ENCODE results near the gene PHRF1.

The PHRF1 gene

DNA sequence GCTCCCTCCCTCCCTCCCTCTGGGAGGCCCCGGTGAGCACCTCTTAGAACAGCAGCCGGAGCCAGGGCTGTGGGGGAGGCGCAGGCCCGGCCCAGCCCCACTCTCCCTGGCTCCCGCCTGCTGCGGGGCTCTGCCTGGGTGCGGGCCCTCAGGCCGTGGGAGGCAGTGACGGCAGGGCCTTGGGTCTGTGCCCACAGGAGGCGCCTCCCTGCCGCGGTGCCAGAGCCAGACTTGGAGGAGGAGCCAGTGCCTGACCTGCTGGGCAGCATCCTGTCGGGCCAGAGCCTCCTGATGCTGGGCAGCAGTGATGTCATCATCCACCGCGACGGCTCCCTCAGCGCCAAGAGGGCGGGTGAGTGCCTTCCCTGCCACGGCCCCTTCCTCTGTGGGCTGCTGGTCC lies 30.0 kb downstream of the PHRF1 start:
- Histone ChIP-seq H3K4me1 (ENCODE audit: control insufficient read depth, insufficient read depth, low read length, unreplicated experiment) (no peaks in the 10 kb centered on the region), H2AFZ (ENCODE audit: low read length, unreplicated experiment) (no peak overlapping the region), H3K4me3 (ENCODE audit: low read depth, low read length) (no peak overlapping the region), H3K79me2 (ENCODE audit: control insufficient read depth, insufficient read depth, low read length, unreplicated experiment) (peaks cover 5% of the 10 kb centered on the region), H3K27ac (ENCODE audit: low read depth, low read length) (peak overlapping the region; percentile 12; the same call in 1 of the 2 replicates), H3K36me3 (ENCODE audit: insufficient read depth, low read length) (peaks cover 21% of the 10 kb centered on the region; the same call in 1 of the 2 replicates), H3K27me3 (ENCODE audit: insufficient read depth, low read length) (no peaks in the 10 kb centered on the region)

DNA sequence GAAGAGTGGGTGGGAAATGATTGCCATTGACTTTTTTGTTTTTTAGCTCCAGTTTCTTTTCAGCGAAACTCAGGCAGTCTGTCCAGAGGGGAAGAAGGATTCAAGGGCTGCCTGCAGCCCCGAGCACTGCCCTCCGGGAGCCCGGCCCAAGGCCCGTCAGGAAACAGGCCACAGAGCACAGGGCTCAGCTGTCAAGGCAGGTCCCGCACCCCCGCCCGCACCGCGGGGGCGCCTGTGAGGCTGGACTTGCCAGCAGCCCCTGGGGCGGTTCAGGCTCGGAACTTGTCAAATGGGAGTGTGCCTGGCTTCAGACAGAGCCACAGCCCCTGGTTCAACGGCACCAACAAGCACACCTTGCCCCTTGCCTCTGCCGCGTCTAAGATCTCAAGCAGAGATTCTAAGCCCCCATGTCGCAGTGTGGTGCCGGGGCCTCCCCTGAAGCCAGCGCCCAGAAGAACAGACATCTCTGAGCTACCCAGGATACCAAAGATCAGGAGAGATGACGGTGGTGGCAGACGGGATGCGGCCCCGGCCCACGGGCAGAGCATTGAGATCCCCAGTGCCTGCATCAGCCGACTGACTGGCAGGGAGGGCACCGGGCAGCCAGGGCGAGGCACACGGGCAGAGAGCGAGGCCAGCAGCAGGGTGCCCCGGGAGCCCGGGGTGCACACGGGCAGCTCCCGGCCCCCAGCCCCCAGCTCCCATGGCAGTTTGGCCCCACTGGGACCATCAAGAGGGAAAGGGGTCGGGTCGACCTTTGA lies 30.9 kb downstream of the PHRF1 start:
- H3K4me1 ChIP-seq (ENCODE audit: control insufficient read depth, insufficient read depth, low read length, unreplicated experiment), result no peaks in the 10 kb centered on the region
- H3K36me3 ChIP-seq (ENCODE audit: insufficient read depth, low read length), result peaks cover 21% of the 10 kb centered on the region; the same call in 1 of the 2 replicates
- peaks cover 5% of the 10 kb centered on the region for H3K79me2 ChIP-seq (ENCODE audit: control insufficient read depth, insufficient read depth, low read length, unreplicated experiment)
- no peak overlapping the region for H2AFZ ChIP-seq (ENCODE audit: low read length, unreplicated experiment)
- H3K4me3 ChIP-seq (ENCODE audit: low read depth, low read length), result no peak overlapping the region
- no peaks in the 10 kb centered on the region for H3K27me3 ChIP-seq (ENCODE audit: insufficient read depth, low read length)
- no peak overlapping the region for H3K27ac ChIP-seq (ENCODE audit: low read depth, low read length)

DNA sequence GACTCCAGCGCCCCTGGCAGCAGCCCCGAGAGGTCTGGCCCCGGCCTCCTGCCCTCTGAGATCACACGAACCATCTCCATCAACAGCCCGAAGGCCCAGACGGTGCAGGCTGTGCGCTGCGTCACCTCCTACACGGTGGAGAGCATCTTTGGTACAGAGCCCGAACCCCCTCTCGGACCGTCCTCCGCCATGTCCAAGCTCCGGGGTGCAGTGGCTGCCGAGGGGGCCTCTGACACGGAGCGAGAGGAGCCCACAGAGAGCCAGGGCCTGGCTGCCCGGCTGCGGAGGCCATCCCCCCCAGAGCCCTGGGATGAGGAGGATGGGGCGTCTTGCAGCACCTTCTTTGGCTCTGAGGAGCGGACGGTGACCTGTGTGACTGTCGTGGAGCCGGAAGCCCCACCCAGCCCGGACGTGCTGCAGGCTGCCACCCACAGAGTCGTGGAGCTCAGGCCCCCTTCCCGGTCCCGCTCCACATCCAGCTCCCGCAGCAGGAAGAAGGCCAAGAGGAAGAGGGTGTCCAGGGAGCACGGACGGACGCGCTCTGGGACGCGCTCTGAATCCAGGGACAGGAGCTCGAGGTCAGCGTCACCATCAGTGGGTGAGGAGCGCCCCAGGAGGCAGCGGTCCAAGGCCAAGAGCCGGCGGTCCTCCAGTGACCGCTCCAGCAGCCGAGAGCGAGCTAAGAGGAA lies 31.8 kb downstream of the PHRF1 start:
- Histone ChIP-seq H3K27me3 (ENCODE audit: insufficient read depth, low read length) (no peaks in the 10 kb centered on the region), H3K4me3 (ENCODE audit: low read depth, low read length) (no peak overlapping the region), H2AFZ (ENCODE audit: low read length, unreplicated experiment) (no peak overlapping the region), H3K79me2 (ENCODE audit: control insufficient read depth, insufficient read depth, low read length, unreplicated experiment) (peaks cover 5% of the 10 kb centered on the region), H3K4me1 (ENCODE audit: control insufficient read depth, insufficient read depth, low read length, unreplicated experiment) (peaks cover 4% of the 10 kb centered on the region), H3K36me3 (ENCODE audit: insufficient read depth, low read length) (peaks cover 23% of the 10 kb centered on the region; the same call in 1 of the 2 replicates), H3K27ac (ENCODE audit: low read depth, low read length) (no peak overlapping the region)

DNA sequence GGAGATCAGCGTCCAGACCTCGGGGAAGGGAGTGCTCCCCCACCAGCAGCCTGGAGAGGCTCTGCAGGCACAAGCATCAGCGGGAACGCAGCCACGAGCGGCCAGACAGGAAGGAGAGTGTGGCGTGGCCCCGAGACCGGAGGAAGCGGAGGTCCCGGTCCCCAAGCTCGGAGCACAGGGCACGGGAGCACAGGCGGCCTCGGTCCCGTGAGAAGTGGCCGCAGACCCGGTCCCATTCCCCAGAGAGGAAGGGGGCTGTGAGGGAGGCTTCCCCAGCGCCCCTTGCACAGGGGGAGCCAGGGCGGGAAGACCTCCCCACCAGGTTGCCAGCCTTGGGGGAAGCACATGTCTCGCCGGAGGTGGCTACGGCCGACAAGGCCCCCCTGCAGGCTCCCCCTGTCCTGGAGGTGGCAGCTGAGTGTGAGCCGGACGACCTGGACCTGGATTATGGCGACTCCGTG lies 32.6 kb downstream of the PHRF1 start:
- Histone ChIP-seq H2AFZ (ENCODE audit: low read length, unreplicated experiment) (no peak overlapping the region), H3K27ac (ENCODE audit: low read depth, low read length) (no peak overlapping the region), H3K4me3 (ENCODE audit: low read depth, low read length) (no peak overlapping the region), H3K79me2 (ENCODE audit: control insufficient read depth, insufficient read depth, low read length, unreplicated experiment) (peaks cover 7% of the 10 kb centered on the region), H3K36me3 (ENCODE audit: insufficient read depth, low read length) (peaks cover 27% of the 10 kb centered on the region; the same call in 1 of the 2 replicates), H3K27me3 (ENCODE audit: insufficient read depth, low read length) (no peaks in the 10 kb centered on the region), H3K4me1 (ENCODE audit: control insufficient read depth, insufficient read depth, low read length, unreplicated experiment) (peaks cover 8% of the 10 kb centered on the region)

DNA sequence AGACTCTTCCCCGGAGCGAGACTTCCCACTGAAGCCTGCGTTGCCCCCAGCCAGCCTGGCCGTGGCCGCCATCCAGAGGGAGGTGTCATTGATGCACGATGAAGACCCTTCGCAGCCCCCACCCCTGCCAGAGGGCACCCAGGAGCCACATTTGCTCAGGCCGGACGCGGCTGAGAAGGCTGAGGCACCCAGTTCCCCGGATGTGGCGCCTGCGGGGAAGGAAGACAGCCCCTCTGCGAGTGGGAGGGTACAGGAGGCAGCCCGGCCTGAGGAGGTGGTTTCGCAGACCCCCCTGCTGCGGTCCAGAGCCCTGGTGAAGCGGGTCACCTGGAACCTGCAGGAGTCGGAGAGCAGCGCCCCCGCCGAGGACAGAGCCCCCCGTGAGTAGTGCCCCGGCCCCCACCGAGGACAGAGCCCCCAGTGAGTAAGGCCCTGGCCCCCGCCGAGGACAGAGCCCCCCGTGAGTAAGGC lies 33.1 kb downstream of the PHRF1 start:
- Histone ChIP-seq H3K4me3 (ENCODE audit: low read depth, low read length) (no peak overlapping the region), H3K27ac (ENCODE audit: low read depth, low read length) (no peak overlapping the region)

DNA sequence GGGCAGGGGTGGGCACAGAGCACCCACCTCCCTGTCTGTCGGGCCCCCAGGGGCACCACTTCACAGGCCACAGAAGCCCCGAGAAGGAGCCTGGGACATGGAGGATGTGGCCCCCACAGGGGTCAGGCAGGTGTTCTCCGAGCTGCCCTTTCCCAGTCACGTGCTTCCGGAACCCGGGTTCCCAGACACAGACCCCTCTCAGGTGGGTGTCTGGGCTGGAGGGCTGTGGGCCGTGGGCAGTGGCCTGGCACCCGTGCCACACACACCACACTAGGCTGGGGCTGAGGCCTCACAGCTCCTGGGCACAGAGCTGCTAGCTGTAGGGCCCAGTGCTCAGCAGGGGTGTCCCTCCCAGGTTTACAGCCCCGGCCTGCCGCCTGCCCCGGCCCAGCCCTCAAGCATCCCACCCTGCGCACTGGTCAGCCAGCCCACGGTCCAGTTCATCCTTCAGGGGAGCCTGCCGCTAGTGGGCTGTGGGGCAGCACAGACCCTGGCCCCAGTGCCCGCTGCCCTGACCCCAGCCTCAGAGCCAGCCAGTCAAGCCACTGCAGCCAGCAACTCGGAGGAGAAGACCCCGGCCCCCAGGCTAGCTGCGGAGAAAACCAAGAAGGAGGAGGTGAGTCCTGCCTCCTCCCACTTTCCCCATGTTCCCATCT lies 34.0 kb downstream of the PHRF1 start:
- Histone ChIP-seq H3K27ac (ENCODE audit: low read depth, low read length) (no peak overlapping the region), H3K27me3 (ENCODE audit: insufficient read depth, low read length) (no peaks in the 10 kb centered on the region), H3K4me3 (ENCODE audit: low read depth, low read length) (no peak overlapping the region), H2AFZ (ENCODE audit: low read length, unreplicated experiment) (no peak overlapping the region), H3K36me3 (ENCODE audit: insufficient read depth, low read length) (peaks cover 36% of the 10 kb centered on the region; the same call in 1 of the 2 replicates), H3K79me2 (ENCODE audit: control insufficient read depth, insufficient read depth, low read length, unreplicated experiment) (peaks cover 22% of the 10 kb centered on the region), H3K4me1 (ENCODE audit: control insufficient read depth, insufficient read depth, low read length, unreplicated experiment) (peaks cover 21% of the 10 kb centered on the region)

More for the DNA sequence above, 33.1 kb downstream of the PHRF1 start:
- peaks cover 13% of the 10 kb centered on the region for H3K4me1 ChIP-seq (ENCODE audit: control insufficient read depth, insufficient read depth, low read length, unreplicated experiment)
- peaks cover 27% of the 10 kb centered on the region; the same call in 1 of the 2 replicates for H3K36me3 ChIP-seq (ENCODE audit: insufficient read depth, low read length)
- peaks cover 13% of the 10 kb centered on the region for H3K79me2 ChIP-seq (ENCODE audit: control insufficient read depth, insufficient read depth, low read length, unreplicated experiment)
- H3K27me3 ChIP-seq (ENCODE audit: insufficient read depth, low read length), result no peaks in the 10 kb centered on the region
- H2AFZ ChIP-seq (ENCODE audit: low read length, unreplicated experiment), result no peak overlapping the region

DNA sequence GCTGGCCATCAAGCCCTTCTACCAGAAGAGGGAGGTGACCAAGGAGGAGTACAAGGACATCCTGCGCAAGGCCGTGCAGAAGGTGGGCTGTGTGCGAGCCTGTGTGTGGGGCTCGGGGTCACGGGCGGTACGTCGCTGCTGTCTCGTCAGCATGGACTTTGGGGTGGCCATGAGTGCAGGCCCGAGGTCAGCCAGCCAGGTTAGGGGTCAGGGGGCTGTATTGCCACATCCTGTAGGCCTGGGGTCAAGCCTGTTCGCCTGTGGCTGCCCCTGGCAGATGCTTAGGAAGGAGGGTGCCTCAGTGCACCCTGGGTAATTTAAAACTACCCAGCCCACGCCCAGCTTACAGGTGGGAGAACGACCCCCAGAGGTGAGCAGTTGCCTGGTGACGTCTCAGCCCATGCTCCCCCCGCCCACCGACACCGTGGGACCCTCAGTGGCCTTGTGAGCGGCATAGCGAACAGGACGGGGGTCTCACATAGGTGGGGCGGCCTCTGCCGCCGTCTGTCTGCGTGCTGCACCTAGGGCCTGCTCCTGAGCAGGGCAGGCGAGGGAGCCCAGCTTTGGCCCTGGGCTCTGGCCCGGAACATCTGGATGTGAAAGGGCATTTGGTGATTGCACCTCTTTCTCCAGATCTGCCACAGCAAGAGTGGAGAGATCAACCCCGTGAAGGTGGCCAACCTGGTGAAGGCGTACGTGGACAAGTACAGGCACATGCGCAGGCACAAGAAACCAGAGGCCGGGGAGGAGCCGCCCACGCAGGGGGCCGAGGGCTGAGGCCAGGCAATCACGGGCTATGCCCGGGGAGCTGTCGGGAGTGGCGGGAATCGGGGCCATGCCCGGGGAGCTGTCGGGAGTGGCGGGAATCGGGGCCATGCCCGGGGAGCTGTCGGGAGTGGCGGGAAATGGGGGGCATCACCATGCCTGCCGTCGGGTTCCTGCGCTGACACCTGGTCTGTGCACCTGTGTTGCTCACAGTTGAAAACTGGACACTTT lies 35.0 kb downstream of the PHRF1 start:
- H3K79me2 ChIP-seq (ENCODE audit: control insufficient read depth, insufficient read depth, low read length, unreplicated experiment), result peaks cover 23% of the 10 kb centered on the region
- peaks cover 34% of the 10 kb centered on the region; the same call in 1 of the 2 replicates for H3K36me3 ChIP-seq (ENCODE audit: insufficient read depth, low read length)
- no peak overlapping the region for H3K4me3 ChIP-seq (ENCODE audit: low read depth, low read length)
- no peaks in the 10 kb centered on the region for H3K27me3 ChIP-seq (ENCODE audit: insufficient read depth, low read length)
- H3K4me1 ChIP-seq (ENCODE audit: control insufficient read depth, insufficient read depth, low read length, unreplicated experiment), result peaks cover 24% of the 10 kb centered on the region
- no peak overlapping the region for H3K27ac ChIP-seq (ENCODE audit: low read depth, low read length)
- no peak overlapping the region for H2AFZ ChIP-seq (ENCODE audit: low read length, unreplicated experiment)

DNA sequence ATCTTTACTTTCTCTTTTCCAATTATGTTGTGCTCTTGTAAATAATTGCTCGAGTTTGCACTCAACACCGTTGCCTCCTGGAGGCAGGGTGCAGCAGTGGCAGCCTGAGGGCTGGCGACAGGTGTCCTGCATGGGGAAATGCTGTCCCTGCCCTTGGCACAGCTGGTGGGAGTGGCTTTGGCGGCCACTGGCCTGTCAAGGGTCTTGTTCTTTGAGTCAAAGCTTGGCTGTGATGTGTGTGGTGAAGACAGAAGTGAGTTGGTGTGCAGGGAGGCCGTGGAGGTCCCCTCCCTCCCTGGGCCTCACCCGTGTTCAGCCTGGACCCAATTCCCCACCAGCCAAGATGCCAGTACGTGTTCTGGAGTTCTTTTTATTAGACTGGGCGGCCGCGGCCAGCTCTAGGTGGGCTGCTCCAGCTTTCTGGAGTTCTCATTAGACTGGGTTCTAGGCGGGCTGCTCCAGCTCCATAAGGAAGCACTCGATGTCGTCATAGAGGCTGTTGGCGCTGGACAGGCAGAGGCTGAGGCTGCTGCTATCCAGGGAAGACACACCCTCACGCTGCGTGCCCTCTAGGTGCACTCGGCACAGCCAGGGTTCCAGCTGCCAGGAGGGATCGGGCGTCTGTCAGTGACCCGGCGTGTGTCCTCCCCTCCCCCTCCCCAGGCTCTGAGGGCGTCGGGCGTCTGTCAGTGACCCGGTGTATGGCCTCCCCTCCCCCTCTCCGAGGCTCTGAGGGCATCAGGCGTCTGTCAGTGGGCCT lies 36.1 kb downstream of the PHRF1 start:
- H3K27ac ChIP-seq (ENCODE audit: low read depth, low read length), result no peak overlapping the region
- peaks cover 25% of the 10 kb centered on the region for H3K4me1 ChIP-seq (ENCODE audit: control insufficient read depth, insufficient read depth, low read length, unreplicated experiment)
- peaks cover 23% of the 10 kb centered on the region for H3K79me2 ChIP-seq (ENCODE audit: control insufficient read depth, insufficient read depth, low read length, unreplicated experiment)
- H3K27me3 ChIP-seq (ENCODE audit: insufficient read depth, low read length), result no peaks in the 10 kb centered on the region
- H3K4me3 ChIP-seq (ENCODE audit: low read depth, low read length), result no peak overlapping the region
- H3K36me3 ChIP-seq (ENCODE audit: insufficient read depth, low read length), result peaks cover 26% of the 10 kb centered on the region; the same call in 1 of the 2 replicates
- H2AFZ ChIP-seq (ENCODE audit: low read length, unreplicated experiment), result no peak overlapping the region

DNA sequence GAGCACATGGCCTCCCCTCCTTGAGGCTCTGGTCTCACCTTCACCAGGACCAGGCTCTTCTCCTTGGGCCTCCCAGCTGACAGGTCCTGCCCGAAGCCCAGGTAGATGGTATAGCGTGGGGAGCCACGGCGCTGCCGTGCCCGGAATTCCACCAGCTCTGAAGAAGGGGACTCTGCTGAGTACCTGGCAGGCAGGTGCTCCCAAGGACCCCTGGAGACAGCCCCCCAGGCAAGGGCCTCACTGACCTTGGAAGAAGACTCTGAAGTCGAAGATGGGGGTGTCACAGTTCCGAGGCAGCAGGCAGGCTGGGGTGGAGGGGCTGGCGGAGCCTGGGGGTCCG lies 36.7 kb downstream of the PHRF1 start:
- H3K79me2 ChIP-seq (ENCODE audit: control insufficient read depth, insufficient read depth, low read length, unreplicated experiment), result peaks cover 23% of the 10 kb centered on the region
- peak overlapping the region; percentile 26; the same call in 1 of the 2 replicates for H3K27ac ChIP-seq (ENCODE audit: low read depth, low read length)
- no peak overlapping the region for H2AFZ ChIP-seq (ENCODE audit: low read length, unreplicated experiment)
- peaks cover 25% of the 10 kb centered on the region for H3K4me1 ChIP-seq (ENCODE audit: control insufficient read depth, insufficient read depth, low read length, unreplicated experiment)
- H3K36me3 ChIP-seq (ENCODE audit: insufficient read depth, low read length), result peaks cover 26% of the 10 kb centered on the region; the same call in 1 of the 2 replicates
- H3K27me3 ChIP-seq (ENCODE audit: insufficient read depth, low read length), result no peaks in the 10 kb centered on the region
- H3K4me3 ChIP-seq (ENCODE audit: low read depth, low read length), result no peak overlapping the region

Measured in ACC112 (cell line).